NK-92 (cell line): ENCODE data around the gene B3GALNT1.

ENCODE experiments used
- DNase-seq: peaks from one replicate; lab custom pipeline; 2025; ENCODE audit not compliant: unreplicated experiment; lab: John Stamatoyannopoulos, UW

Gene B3GALNT1, protein sequence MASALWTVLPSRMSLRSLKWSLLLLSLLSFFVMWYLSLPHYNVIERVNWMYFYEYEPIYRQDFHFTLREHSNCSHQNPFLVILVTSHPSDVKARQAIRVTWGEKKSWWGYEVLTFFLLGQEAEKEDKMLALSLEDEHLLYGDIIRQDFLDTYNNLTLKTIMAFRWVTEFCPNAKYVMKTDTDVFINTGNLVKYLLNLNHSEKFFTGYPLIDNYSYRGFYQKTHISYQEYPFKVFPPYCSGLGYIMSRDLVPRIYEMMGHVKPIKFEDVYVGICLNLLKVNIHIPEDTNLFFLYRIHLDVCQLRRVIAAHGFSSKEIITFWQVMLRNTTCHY

GRCh38 chr3:161104561-161105551 lies at the start of gene B3GALNT1:
B3GALNT1 (minus strand) TSS chr3:161105349; CDS start chr3:161086754, 18,595 bp downstream.
- no peak for DNase-seq

- no peak for DNase-seq
Observed at GRCh38 chr3:161153480-161153879, 48.3 kb upstream of the B3GALNT1 start.

DNA sequence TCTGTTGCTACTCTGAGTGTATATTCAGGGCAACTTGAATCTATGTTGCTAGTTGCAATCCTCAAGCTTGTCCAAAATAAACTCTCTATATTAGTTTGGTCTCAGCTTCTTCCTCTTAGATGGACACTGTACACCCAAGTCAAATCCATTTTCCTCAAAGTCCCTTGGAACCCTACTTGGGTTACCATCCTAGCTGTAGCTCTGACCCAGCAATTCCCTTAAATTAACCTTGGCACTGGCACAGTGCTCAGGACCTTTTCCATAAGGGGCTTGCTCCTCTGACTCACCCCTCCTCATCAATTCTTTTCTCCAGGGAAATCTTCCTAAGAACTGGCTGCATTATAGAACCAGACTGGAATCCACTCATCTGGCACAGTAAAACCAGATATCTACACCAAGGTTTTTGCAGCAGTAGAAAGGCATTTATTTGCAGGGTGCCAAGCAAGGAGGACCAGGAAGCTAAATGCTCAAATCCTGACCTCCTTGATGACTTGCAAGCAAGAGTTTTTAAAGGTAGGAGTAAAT lies 44.9 kb upstream of the B3GALNT1 start:
- DNase-seq: no peak

DNA sequence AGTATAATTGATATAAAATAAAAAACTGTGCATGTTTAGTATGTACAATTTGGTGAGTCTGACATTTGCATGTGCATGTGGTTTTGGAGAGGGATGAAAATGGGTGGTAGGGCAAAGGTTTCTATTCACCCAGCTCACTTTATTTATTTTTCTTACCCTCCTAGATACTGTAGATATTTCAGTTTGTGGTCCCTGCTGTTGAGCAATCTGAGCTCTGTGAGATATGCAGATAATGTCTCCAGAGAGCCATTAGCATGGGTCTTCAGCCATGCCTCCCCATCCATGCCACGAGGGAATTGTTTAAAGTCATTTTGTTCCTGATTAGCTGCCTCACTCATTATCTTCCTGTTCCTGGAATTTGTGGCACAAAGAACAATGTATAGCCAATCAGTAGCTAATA lies 44.4 kb upstream of the B3GALNT1 start:
- no peak for DNase-seq

DNA sequence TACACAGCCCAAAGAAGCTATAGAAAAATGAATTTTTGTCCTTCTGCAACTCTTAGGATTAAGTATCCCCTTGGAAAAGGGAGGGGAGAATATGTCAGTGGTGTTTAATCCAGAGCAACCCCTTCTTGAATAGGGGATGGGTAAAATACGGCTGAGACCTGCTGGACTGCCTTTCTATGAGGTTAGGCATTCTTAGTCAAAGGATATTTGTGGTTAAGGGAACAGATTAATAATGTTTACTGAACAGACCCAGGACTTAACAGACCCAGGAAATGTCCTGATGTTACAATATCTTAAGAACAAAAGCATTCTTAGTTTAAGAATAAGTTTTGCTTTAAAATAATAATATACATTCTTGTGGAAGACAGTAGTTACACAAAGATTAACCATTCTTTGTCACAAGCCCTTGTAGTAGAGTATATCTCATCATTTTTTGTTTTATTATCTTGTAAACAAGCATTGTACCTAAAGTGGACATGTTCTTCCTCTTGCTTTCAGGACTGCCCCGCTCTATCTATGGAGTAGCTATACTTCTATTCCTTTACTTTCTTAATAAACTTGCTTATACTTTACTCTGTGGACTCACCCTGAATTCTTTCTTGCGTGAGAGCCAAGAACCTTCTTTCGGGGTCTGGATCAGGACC lies 43.8 kb upstream of the B3GALNT1 start:
- DNase-seq: no peak

DNA sequence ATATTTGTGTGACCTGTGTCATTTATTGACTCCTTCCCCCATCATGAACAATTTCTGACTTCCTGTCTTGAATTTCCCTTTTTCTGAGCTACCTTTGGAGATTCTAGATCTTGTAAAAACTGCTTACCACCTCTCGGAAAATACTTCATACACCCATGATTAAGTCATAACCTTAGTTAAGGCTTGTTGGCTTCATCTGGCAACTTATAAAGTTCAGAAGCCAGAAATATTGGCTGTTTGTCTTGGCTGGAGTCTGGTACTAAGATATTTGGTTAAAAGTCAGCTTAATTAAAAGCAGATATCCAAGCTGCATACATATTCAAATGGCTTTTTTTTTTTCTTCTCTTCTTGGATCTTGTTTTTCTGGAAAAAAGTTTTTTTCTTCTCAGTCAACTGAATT lies 37.3 kb upstream of the B3GALNT1 start:
- no peak for DNase-seq

GRCh38 chr3:161139686-161140085 lies 34.5 kb upstream of the B3GALNT1 start:
- no peak for DNase-seq

GRCh38 chr3:161137260-161137659 lies 32.1 kb upstream of the B3GALNT1 start:
- no peak for DNase-seq

DNA sequence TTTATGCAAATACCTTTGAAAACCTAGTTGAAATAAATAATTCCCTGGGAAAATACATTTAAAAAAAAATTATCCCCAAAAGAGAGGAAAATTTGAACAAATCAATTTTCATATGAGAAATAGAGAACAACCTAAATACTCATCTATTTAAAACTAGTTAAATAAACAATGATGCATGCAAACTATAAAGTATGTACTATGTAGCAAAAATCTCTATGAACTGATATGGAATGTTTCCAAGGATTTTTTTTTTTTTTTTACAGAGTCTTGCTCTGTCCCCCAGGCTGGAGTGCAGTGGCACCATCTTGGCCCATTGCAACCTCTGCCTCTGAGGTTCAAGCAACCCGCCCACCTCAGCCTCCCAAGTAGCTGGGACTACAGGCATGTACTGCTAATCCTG lies 27.2 kb upstream of the B3GALNT1 start:
- no peak for DNase-seq

DNA sequence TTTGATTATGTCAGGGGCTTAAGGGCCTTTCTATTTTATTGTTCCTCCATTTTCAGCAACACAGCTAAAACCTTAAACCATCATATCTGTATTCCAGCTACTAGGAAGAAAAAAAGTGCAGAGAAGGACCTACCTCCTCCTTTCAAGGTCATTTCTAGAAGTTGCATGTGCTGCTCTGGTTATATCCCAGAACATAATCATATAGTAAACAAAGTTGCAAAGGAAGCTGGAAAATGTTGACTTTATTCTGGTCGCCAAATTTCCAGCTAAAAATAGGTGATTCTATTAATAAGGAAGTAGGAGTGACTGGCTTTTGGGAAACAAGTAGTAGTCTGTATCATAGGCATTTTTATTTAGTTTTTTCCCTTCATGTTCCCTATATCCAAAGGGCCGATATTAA lies 21.3 kb upstream of the B3GALNT1 start:
- DNase-seq: no peak

DNA sequence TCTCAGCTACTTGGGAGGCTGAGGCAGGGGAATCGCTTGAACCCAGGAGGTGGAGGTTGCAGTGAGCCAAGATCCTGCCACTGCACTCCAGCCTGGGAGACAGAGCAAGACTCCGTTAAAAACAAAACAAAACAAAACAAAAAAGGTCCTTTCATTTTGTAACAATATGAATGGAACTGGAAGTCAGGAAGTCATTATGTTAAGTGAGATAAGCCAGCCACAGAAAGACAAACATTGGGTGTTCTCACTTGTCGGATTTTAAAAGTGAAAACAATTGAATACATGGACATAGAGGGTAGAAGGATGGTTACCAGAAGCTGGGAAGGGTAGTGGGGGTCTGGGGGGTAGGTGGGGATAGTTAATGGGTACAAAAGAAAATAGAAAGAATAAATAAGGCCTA lies 12.5 kb upstream of the B3GALNT1 start:
- no peak for DNase-seq

DNA sequence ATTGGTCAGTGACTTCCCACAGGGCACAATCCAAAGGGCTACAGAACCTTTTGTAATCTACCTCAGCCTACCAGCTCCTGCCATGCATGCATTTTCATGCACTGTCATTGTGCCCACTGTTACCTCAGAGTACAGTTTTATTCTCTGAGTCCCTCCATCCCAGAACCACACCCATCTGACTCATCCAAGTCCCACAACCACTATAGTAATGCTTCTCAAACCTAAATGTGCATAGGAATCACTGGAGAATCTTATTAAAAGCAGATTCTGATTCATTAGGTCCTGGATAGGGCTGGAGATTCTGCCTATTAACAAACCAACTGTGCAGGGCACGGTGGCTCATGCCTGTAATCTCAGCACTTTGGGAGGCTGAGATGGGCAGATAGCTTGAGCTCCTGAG lies 3.7 kb upstream of the B3GALNT1 start:
- no peak for DNase-seq

- DNase-seq: no peak
Observed at GRCh38 chr3:161107311-161107710, 2.2 kb upstream of the B3GALNT1 start.

DNA sequence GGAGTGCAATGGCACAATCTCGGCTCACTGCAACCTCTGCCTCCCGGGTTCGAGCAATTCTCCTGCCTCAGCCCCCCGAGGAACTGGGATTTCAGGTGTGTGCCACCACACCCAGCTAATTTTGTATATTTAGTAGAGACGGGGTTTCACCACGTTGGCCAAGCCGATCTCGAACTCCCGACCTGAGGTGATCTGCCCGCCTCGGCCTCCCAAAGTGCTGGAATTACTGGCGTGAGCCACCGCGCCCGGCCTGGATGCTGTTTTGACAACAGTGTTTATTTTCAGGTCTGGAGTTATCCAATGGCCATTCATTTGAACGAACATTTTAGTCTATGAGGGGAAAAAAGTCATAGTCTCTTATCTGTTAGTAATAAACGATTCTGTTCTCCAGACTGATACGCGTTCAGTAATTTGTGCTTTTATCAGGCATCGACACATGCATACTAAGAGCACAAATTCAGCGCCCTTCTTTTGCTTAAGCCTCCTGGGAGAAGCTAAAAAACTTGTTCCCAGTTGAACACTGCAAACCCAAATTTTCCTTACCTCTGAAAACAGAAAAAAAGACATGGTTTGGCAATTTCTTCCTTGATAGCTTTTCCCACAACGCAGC lies 1.3 kb downstream of the B3GALNT1 start:
- no peak for DNase-seq

DNA sequence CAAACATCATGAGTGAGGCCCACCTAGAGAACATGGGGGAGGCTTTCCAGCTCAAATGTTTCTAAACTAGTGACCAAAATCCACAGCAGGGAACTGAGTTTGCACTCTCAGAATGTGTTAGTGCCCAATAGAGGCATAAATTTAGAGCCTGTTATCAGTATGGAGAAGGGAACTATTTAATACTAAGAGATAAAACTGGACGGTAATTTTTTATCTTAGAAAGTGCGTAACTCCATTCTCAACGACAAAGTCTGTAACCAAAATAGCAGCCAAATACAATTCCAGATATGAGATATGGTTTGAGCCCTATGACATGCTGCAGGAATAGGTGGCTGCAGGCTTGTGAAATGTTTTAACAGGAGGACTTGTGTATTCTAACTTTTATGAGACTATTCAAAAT lies 3.5 kb downstream of the B3GALNT1 start:
- DNase-seq: no peak

GRCh38 chr3:161100994-161101393 lies 4.2 kb downstream of the B3GALNT1 start:
- DNase-seq: no peak

GRCh38 chr3:161096771-161097367 lies 8.3 kb downstream of the B3GALNT1 start:
- no peak for DNase-seq

GRCh38 chr3:161093895-161094294 lies 11.3 kb downstream of the B3GALNT1 start:
- DNase-seq: no peak

GRCh38 chr3:161084277-161084676 lies 20.9 kb downstream of the B3GALNT1 start:
- DNase-seq: no peak

DNA sequence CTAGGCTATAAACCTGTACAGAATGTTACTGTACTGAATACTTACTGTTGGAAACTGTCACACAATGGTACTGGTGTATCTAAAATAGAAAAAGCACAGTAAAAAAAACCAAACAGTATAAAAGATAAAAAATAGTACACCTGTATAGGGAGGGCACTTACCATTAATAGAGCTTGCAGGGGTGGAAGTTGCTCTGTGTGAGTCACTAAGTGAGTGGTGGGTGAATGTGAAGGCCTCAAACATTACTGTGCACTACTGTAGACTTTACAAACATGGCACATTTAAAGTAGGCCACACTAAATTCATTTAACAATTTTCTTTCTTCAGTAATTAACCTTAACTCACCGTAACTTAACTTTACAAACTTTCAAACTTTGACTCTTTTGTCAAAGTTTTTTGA lies 22.0 kb downstream of the B3GALNT1 start:
- no peak for DNase-seq

- DNase-seq: no peak
Observed at GRCh38 chr3:161082063-161082462, 23.1 kb downstream of the B3GALNT1 start.
